ENCODE measurements around the gene KCND3. TPM values are rescaled to one million over a fixed set of nuclear protein-coding genes. Genes with fewer than 3 reads are reported as not detected.

KCND3 gene
- polyA plus RNA-seq, 1 donor from 2014 or later: 7.8 TPM

- no peak overlapping the region for H2AFZ ChIP-seq (ENCODE audit: low read depth, low read length)
- no peak overlapping the region for H3K4me2 ChIP-seq (ENCODE audit: low read length)
- no peaks in the 10 kb centered on the region for H3K36me3 ChIP-seq (ENCODE audit: insufficient read depth, low read length)
- H3K9ac ChIP-seq (ENCODE audit: low read length): no peak overlapping the region
- H3K4me3 ChIP-seq (ENCODE audit: low read length): no peak overlapping the region
- H3K27ac ChIP-seq (ENCODE audit: low read length): no peak overlapping the region
- no peaks in the 10 kb centered on the region for H3K9me2 ChIP-seq (ENCODE audit: insufficient read depth, low read length)
- H3K27me3 ChIP-seq (ENCODE audit: insufficient read depth, low read depth, low read length): no peaks in the 10 kb centered on the region
- TF ChIP-seq SMC3 (conservative IDR thresholded peaks at IDR 0.05; ENCODE audit: poor library complexity) (no peak), TAF1 (IDR thresholded peaks at IDR 0.05; ENCODE audit: low read depth) (no peak), MXI1 (conservative IDR thresholded peaks at IDR 0.05; ENCODE audit: poor library complexity, severe bottlenecking) (no peak), EZH2 (IDR thresholded peaks at IDR 0.05; ENCODE audit: borderline replicate concordance, insufficient read depth, low read length, poor library complexity, severe bottlenecking) (no peak), EP300 (conservative IDR thresholded peaks at IDR 0.05; ENCODE audit: poor library complexity, severe bottlenecking) (no peak), POLR2AphosphoS5 (IDR thresholded peaks at IDR 0.05) (no peak), REST (IDR thresholded peaks at IDR 0.05; ENCODE audit: borderline replicate concordance) (no peak), RAD21 (conservative IDR thresholded peaks at IDR 0.05) (no peak)
- TF ChIP-seq, protein P1, sequence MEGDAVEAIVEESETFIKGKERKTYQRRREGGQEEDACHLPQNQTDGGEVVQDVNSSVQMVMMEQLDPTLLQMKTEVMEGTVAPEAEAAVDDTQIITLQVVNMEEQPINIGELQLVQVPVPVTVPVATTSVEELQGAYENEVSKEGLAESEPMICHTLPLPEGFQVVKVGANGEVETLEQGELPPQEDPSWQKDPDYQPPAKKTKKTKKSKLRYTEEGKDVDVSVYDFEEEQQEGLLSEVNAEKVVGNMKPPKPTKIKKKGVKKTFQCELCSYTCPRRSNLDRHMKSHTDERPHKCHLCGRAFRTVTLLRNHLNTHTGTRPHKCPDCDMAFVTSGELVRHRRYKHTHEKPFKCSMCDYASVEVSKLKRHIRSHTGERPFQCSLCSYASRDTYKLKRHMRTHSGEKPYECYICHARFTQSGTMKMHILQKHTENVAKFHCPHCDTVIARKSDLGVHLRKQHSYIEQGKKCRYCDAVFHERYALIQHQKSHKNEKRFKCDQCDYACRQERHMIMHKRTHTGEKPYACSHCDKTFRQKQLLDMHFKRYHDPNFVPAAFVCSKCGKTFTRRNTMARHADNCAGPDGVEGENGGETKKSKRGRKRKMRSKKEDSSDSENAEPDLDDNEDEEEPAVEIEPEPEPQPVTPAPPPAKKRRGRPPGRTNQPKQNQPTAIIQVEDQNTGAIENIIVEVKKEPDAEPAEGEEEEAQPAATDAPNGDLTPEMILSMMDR (IDR thresholded peaks at IDR 0.05; ENCODE audit: poor library complexity, severe bottlenecking): no peak
- H3F3A ChIP-seq (ENCODE audit: insufficient read depth, low read length, poor library complexity, severe bottlenecking): no peaks in the 10 kb centered on the region
- no peaks in the 10 kb centered on the region for H3K79me2 ChIP-seq (replicated peaks; ENCODE audit: insufficient read depth, low read length)
- H4K20me1 ChIP-seq (ENCODE audit: insufficient read depth): no peaks in the 10 kb centered on the region
- H3K9me3 ChIP-seq (ENCODE audit: low read length): no peaks in the 10 kb centered on the region
Measured at GRCh38 chr1:111841746-111842145, 147.7 kb downstream of the KCND3 start.

- TF ChIP-seq MXI1 (conservative IDR thresholded peaks at IDR 0.05; ENCODE audit: poor library complexity, severe bottlenecking) (no peak), REST (IDR thresholded peaks at IDR 0.05; ENCODE audit: borderline replicate concordance) (no peak), TAF1 (IDR thresholded peaks at IDR 0.05; ENCODE audit: low read depth) (no peak), POLR2AphosphoS5 (IDR thresholded peaks at IDR 0.05) (no peak), EP300 (conservative IDR thresholded peaks at IDR 0.05; ENCODE audit: poor library complexity, severe bottlenecking) (no peak), RAD21 (conservative IDR thresholded peaks at IDR 0.05) (no peak), EZH2 (IDR thresholded peaks at IDR 0.05; ENCODE audit: borderline replicate concordance, insufficient read depth, low read length, poor library complexity, severe bottlenecking) (no peak), SMC3 (conservative IDR thresholded peaks at IDR 0.05; ENCODE audit: poor library complexity) (no peak)
- TF ChIP-seq, protein P1 (IDR thresholded peaks at IDR 0.05; ENCODE audit: poor library complexity, severe bottlenecking): no peak
- no peaks in the 10 kb centered on the region for H3K9me3 ChIP-seq (ENCODE audit: low read length)
- no peak overlapping the region for H2AFZ ChIP-seq (ENCODE audit: low read depth, low read length)
- no peaks in the 10 kb centered on the region for H3F3A ChIP-seq (ENCODE audit: insufficient read depth, low read length, poor library complexity, severe bottlenecking)
- no peaks in the 10 kb centered on the region for H3K79me2 ChIP-seq (replicated peaks; ENCODE audit: insufficient read depth, low read length)
- H3K9ac ChIP-seq (ENCODE audit: low read length): no peak overlapping the region
- H3K36me3 ChIP-seq (ENCODE audit: insufficient read depth, low read length): no peaks in the 10 kb centered on the region
- no peak overlapping the region for H3K4me3 ChIP-seq (ENCODE audit: low read length)
- H3K9me2 ChIP-seq (ENCODE audit: insufficient read depth, low read length): no peaks in the 10 kb centered on the region
- no peak overlapping the region for H3K4me2 ChIP-seq (ENCODE audit: low read length)
- no peaks in the 10 kb centered on the region for H3K27me3 ChIP-seq (ENCODE audit: insufficient read depth, low read depth, low read length)
- H4K20me1 ChIP-seq (ENCODE audit: insufficient read depth): no peaks in the 10 kb centered on the region
- H3K27ac ChIP-seq (ENCODE audit: low read length): no peak overlapping the region
Measured at GRCh38 chr1:111841189-111841588, 148.3 kb downstream of the KCND3 start.
